HepG2 (cell line): ENCODE measurements around the gene CSNK1D. TPM values are rescaled to one million over a fixed set of nuclear protein-coding genes. Genes with fewer than 3 reads are reported as not detected.
A peak's percentile ranks its signal among the peaks of the same experiment; 100 is the strongest.

Source experiments
- AGO2 ChIP-seq: fragments of 200-400 bp; formaldehyde crosslinking; optimal IDR thresholded peaks from 2 replicates; pipeline ENCODE3; 2017; ENCODE audit warnings: mild to moderate bottlenecking, low read depth, low read length, moderate library complexity
- ARHGAP35 ChIP-seq: sonication (generic); formaldehyde crosslinking; IDR thresholded peaks from 2 replicates; pipeline ENCODE4 v1.9.0; 2022; ENCODE audit warnings: mild to moderate bottlenecking, inconsistent platforms, moderate library complexity, missing genetic modification reagents, borderline replicate concordance
- CEBPG ChIP-seq: IDR thresholded peaks from 2 replicates; pipeline ENCODE4 v1.6.1; 2016
- ELF3 ChIP-seq: IDR thresholded peaks from 2 replicates; pipeline ENCODE4 v1.6.1; 2016; ENCODE audit warnings: missing genetic modification reagents, missing compliant biosample characterization
- KDM1A ChIP-seq: IDR thresholded peaks from 2 replicates; pipeline ENCODE4 v1.6.1; 2016; ENCODE audit warnings: missing compliant biosample characterization
- RBM22 ChIP-seq: fragments of 200-400 bp; formaldehyde crosslinking; optimal IDR thresholded peaks from 2 replicates; pipeline ENCODE3; 2017; ENCODE audit warnings: mild to moderate bottlenecking, low read length, moderate library complexity
- ZBTB21 ChIP-seq: sonication (generic); formaldehyde crosslinking; IDR thresholded peaks from 2 replicates; pipeline ENCODE4 v1.4.0; 2020; ENCODE audit warnings: missing genetic modification reagents
- ZNF263 ChIP-seq: sonication (generic); formaldehyde crosslinking; IDR thresholded peaks from 2 replicates; pipeline ENCODE4 v1.4.0; 2020; ENCODE audit warnings: missing genetic modification reagents
- ZNF335 ChIP-seq: sonication (generic); formaldehyde crosslinking; IDR thresholded peaks from 2 replicates; pipeline ENCODE4 v1.4.0; 2020; ENCODE audit warnings: missing genetic modification reagents
- ZNF337 ChIP-seq: sonication (generic); formaldehyde crosslinking; IDR thresholded peaks from 2 replicates; pipeline ENCODE4 v1.5.1; 2020; ENCODE audit warnings: missing genetic modification reagents, low read depth, mild to moderate bottlenecking, borderline replicate concordance
- ZNF343 ChIP-seq: sonication (generic); formaldehyde crosslinking; IDR thresholded peaks from 2 replicates; pipeline ENCODE4 v1.4.0; 2020; ENCODE audit warnings: mild to moderate bottlenecking, missing genetic modification reagents
- ZNF543 ChIP-seq: sonication (generic); formaldehyde crosslinking; IDR thresholded peaks from 2 replicates; pipeline ENCODE4 v1.4.0; 2020; ENCODE audit warnings: mild to moderate bottlenecking, missing genetic modification reagents
- polyA plus RNA-seq, 8 experiments: library from polyadenylated mRNA; depleted of rRNA in 3 of 8; stranded (reverse) in 7 of 8; unstranded in 1 of 8; fragments of >200 nt; fragmentation: Illumina TruSeq in 4 of 8; extraction: Trizol in 4 of 8; gene quantifications; 2 replicates each; pipeline versions ENCODE4 v1.2.1 to v1.2.3, GENCODE V29; 2011 to 2016; ENCODE audit warnings: low read depth in 4 of 8, missing spikeins in 1 of 8, mixed read lengths in 1 of 8; ENCODE audit not compliant: insufficient read depth in 1 of 8
- total RNA-seq, 5 experiments: library from RNA; depleted of rRNA; stranded (reverse); fragments of >200 nt; fragmentation: Illumina TruSeq; extraction: Trizol; gene quantifications; 2 replicates each; pipeline ENCODE4 v1.2.3, GENCODE V29; 2016; ENCODE audit warnings: low read depth in 1 of 5
- TF ChIP-seq, protein P1 (sequence below): sonication (generic); formaldehyde crosslinking; IDR thresholded peaks from 2 replicates; pipeline ENCODE4 v1.8.0; 2022; ENCODE audit warnings: mild to moderate bottlenecking, missing genetic modification reagents; ENCODE audit not compliant: insufficient replicate concordance
- TF ChIP-seq, protein P2 (sequence below): sonication (generic); formaldehyde crosslinking; conservative IDR thresholded peaks from 2 replicates; pipeline ENCODE4 v1.4.0; 2020; ENCODE audit warnings: mild to moderate bottlenecking, missing genetic modification reagents, moderate library complexity
- TF ChIP-seq, protein P3 (sequence below): sonication (generic); formaldehyde crosslinking; IDR thresholded peaks from 2 replicates; pipeline ENCODE4 v1.8.0; 2022; ENCODE audit warnings: mild to moderate bottlenecking, missing genetic modification reagents, moderate library complexity
- TF ChIP-seq, protein P4 (sequence below): sonication (generic); formaldehyde crosslinking; IDR thresholded peaks from 2 replicates; pipeline ENCODE4 v1.5.0; 2020; ENCODE audit warnings: mild to moderate bottlenecking, missing genetic modification reagents

Gene CSNK1D
- total and polyA plus RNA-seq, 2 of the 13 experiments (the other 11 are each of a cell fraction or from before 2014, with no cell fraction given), result 31.5 to 128 TPM

DNA sequence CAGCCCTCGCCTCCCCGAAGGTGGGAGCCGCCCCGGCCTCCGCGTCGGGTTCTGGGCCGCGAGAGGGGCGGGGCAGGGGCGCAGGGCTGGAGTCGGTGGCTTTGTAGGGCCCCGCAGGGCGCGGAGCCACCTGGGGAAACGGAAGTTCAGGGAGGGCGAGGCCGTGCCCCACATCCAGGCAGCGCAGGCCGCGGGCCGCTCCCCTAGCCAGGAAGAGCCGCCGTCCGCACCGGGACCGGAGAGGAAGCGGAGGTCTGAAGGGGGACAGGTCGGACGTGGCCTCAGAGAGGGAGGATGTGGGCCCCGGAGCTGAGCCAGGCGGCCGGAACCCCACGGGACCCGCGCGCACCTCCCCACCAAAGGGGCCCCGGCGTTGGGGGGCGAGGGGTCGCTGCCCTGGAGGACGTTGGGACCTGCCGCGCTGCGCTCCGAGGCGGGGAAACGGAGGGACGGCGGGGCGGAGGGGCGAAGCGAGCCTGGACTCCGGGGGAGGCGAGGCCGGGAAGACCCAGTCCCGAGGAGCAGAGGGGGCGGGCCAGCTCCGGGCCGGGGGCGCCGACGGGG lies 45.1 kb downstream of the CSNK1D start (continued):
- TF ChIP-seq, protein P1, sequence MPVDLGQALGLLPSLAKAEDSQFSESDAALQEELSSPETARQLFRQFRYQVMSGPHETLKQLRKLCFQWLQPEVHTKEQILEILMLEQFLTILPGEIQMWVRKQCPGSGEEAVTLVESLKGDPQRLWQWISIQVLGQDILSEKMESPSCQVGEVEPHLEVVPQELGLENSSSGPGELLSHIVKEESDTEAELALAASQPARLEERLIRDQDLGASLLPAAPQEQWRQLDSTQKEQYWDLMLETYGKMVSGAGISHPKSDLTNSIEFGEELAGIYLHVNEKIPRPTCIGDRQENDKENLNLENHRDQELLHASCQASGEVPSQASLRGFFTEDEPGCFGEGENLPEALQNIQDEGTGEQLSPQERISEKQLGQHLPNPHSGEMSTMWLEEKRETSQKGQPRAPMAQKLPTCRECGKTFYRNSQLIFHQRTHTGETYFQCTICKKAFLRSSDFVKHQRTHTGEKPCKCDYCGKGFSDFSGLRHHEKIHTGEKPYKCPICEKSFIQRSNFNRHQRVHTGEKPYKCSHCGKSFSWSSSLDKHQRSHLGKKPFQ (CRISPR knock-in tag), result no peak
- TF ChIP-seq ZNF543 (CRISPR knock-in tag), result no peak
- TF ChIP-seq KDM1A (CRISPR knock-in tag), result no peak
- no peak for TF ChIP-seq ZBTB21 (CRISPR knock-in tag)
- TF ChIP-seq RBM22, result peak; percentile 47
- TF ChIP-seq ARHGAP35 (CRISPR knock-in tag), result peak; percentile 29; the same call in 1 of the 2 replicates
- TF ChIP-seq, protein P2, sequence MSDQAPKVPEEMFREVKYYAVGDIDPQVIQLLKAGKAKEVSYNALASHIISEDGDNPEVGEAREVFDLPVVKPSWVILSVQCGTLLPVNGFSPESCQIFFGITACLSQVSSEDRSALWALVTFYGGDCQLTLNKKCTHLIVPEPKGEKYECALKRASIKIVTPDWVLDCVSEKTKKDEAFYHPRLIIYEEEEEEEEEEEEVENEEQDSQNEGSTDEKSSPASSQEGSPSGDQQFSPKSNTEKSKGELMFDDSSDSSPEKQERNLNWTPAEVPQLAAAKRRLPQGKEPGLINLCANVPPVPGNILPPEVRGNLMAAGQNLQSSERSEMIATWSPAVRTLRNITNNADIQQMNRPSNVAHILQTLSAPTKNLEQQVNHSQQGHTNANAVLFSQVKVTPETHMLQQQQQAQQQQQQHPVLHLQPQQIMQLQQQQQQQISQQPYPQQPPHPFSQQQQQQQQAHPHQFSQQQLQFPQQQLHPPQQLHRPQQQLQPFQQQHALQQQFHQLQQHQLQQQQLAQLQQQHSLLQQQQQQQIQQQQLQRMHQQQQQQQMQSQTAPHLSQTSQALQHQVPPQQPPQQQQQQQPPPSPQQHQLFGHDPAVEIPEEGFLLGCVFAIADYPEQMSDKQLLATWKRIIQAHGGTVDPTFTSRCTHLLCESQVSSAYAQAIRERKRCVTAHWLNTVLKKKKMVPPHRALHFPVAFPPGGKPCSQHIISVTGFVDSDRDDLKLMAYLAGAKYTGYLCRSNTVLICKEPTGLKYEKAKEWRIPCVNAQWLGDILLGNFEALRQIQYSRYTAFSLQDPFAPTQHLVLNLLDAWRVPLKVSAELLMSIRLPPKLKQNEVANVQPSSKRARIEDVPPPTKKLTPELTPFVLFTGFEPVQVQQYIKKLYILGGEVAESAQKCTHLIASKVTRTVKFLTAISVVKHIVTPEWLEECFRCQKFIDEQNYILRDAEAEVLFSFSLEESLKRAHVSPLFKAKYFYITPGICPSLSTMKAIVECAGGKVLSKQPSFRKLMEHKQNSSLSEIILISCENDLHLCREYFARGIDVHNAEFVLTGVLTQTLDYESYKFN (CRISPR knock-in tag), result peak; percentile 40; the same call in 1 of the 2 replicates
- TF ChIP-seq ZNF343 (CRISPR knock-in tag), result no peak
- TF ChIP-seq, protein P3, sequence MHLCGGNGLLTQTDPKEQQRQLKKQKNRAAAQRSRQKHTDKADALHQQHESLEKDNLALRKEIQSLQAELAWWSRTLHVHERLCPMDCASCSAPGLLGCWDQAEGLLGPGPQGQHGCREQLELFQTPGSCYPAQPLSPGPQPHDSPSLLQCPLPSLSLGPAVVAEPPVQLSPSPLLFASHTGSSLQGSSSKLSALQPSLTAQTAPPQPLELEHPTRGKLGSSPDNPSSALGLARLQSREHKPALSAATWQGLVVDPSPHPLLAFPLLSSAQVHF, result peak; percentile 81; the same call in 1 of the 2 replicates
- TF ChIP-seq AGO2, result no peak
- no peak for TF ChIP-seq ZNF337 (CRISPR knock-in tag)
- TF ChIP-seq, protein P4, sequence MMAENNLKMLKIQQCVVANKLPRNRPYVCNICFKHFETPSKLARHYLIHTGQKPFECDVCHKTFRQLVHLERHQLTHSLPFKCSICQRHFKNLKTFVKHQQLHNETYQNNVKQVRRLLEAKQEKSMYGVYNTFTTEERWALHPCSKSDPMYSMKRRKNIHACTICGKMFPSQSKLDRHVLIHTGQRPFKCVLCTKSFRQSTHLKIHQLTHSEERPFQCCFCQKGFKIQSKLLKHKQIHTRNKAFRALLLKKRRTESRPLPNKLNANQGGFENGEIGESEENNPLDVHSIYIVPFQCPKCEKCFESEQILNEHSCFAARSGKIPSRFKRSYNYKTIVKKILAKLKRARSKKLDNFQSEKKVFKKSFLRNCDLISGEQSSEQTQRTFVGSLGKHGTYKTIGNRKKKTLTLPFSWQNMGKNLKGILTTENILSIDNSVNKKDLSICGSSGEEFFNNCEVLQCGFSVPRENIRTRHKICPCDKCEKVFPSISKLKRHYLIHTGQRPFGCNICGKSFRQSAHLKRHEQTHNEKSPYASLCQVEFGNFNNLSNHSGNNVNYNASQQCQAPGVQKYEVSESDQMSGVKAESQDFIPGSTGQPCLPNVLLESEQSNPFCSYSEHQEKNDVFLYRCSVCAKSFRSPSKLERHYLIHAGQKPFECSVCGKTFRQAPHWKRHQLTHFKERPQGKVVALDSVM (CRISPR knock-in tag), result peak; percentile 53; the same call in 1 of the 2 replicates
- no peak for TF ChIP-seq CEBPG (CRISPR knock-in tag)
- TF ChIP-seq ZNF263 (CRISPR knock-in tag), result no peak
- no peak for TF ChIP-seq ZNF335 (CRISPR knock-in tag)
- peak; percentile 63; the same call in 1 of the 2 replicates for TF ChIP-seq ELF3 (CRISPR knock-in tag)
